Body of pancreas (tissue), 4 donors: ENCODE results near the gene ZMAT2. TPM values are rescaled to one million over a fixed set of nuclear protein-coding genes. Genes with fewer than 3 reads are reported as not detected.

Experiments used
- ATAC-seq: fragments of 150-250 bp; one replicate; pipeline ENCODE4 v1.9.1; 2016
- DNase-seq, 4 donors: peaks; one replicate each; pipeline ENCODE4 v3.0.0-alpha.2; 2019
- H3K27ac ChIP-seq, 4 donors: fragments of 200-600 bp; sonication (generic); 1 replicate in 3 of 4; 2 replicates in 1 of 4; pipeline versions ENCODE4 v1.5.1 to v1.6.1; 2016 to 2019; ENCODE audit warnings: mild to moderate bottlenecking in 1 of 4, mixed read lengths in 1 of 4, moderate library complexity in 1 of 4
- H3K27me3 ChIP-seq, 2 donors: fragments of 200-600 bp; sonication (generic); one replicate each; pipeline ENCODE4 v1.6.0; 2016; ENCODE audit warnings: mild to moderate bottlenecking in 1 of 2
- H3K36me3 ChIP-seq, 2 donors: fragments of 200-600 bp; sonication (generic); replicated peaks in 1 of 2; 2 replicates each; pipeline ENCODE4 v1.5.1; 2016; ENCODE audit warnings: low read depth in 2 of 2; ENCODE audit not compliant: insufficient read depth in 1 of 2
- H3K4me1 ChIP-seq: fragments of 200-600 bp; sonication (generic); one replicate; pipeline ENCODE4 v1.6.0; 2016
- H3K4me3 ChIP-seq, 2 donors: fragments of 200-600 bp; sonication (generic); 1 replicate in 1 of 2; 2 replicates in 1 of 2; pipeline ENCODE4 v1.5.1; 2016 to 2019
- H3K9me3 ChIP-seq, 3 donors: fragments of 200-600 bp; sonication (generic); 1 replicate in 2 of 3; 2 replicates in 1 of 3; pipeline ENCODE4 v1.5.1; 2016
- CTCF ChIP-seq, 7 experiments: fragments of 450-650 bp in 4 of 7; fragments of 200-600 bp in 3 of 7; sonication (generic) in 3 of 7; IDR thresholded peaks; one replicate each; pipeline ENCODE4 v1.5.1; 2016 to 2019; ENCODE audit warnings: antibody characterized with exemption in 7 of 7
- POLR2A ChIP-seq, 3 donors: fragments of 450-650 bp; IDR thresholded peaks; one replicate each; pipeline ENCODE4 v1.6.1; 2016; ENCODE audit warnings: antibody characterized with exemption in 3 of 3, mild to moderate bottlenecking in 2 of 3
- WGBS, 2 donors: methylation state at CpG; one replicate each; pipeline ENCODE4 v1.1.5; 2017; 5-methylcytosine and 5-hydroxymethylcytosine counted together
- intact Hi-C: fragments of 100-400 bp; cut with DNase I; formaldehyde crosslinking; loops from one replicate; pipeline ENCODE4 v1.15.1; 2023
- total RNA-seq, 2 donors: library from RNA; depleted of rRNA; stranded (reverse); fragments of >200 nt; gene quantifications; one replicate each; pipeline ENCODE4 v1.1.0, GENCODE V29; 2016

ZMAT2 gene
- total RNA-seq, 2 donors from 2014 or later: 16.1 to 27.0 TPM

GRCh38 chr5:140690376-140690932 lies 9.8 kb upstream of the ZMAT2 start:
- ATAC-seq (no peak), DNase-seq (no peak)
- peak overlapping the region in 3 of 4 donors; percentile 43 to 91 (median 86) for H3K27ac ChIP-seq
- no peak for TF ChIP-seq POLR2A (IDR thresholded peaks at IDR 0.05)
- no peak for TF ChIP-seq CTCF (IDR thresholded peaks at IDR 0.05)
- intact Hi-C loops: no loop called here
- 44 to 68% methylated on average over 4 to 8 of the region's 8 CpGs for WGBS, 2 donors
- H3K4me3 ChIP-seq: peak overlapping the region; percentile 49 to 60
- H3K36me3 ChIP-seq: peaks cover 0 to 10% of the 10 kb centered on the region in 2 donors
- peaks cover 26% of the 10 kb centered on the region for H3K4me1 ChIP-seq
- H3K9me3 ChIP-seq: no peaks in the 10 kb centered on the region
- H3K27me3 ChIP-seq: no peaks in the 10 kb centered on the region

- Histone ChIP-seq H3K4me1 (peaks cover 26% of the 10 kb centered on the region), H3K27me3 (no peaks in the 10 kb centered on the region), H3K9me3 (no peaks in the 10 kb centered on the region), H3K36me3 (peaks cover 0 to 16% of the 10 kb centered on the region in 2 donors), H3K27ac (peak within 1 kb of the TSS; percentile 43 to 91 (median 68)), H3K4me3 (peak within 1 kb of the TSS; percentile 49 to 60)
- DNase-seq: peak; percentile 88 to 93 (median 90)
- peak; percentile 97 for ATAC-seq
- 0 to 1% methylated on average over 52 to 61 of the region's 61 CpGs for WGBS, 2 donors
- intact Hi-C loops: no loop called here
- peak; percentile 26 to 83 (median 79) for TF ChIP-seq POLR2A (IDR thresholded peaks at IDR 0.05)
- TF ChIP-seq CTCF (IDR thresholded peaks at IDR 0.05): peak in 1 of 7 experiments; percentile 17
Measured at GRCh38 chr5:140690941-140691924, 9.0 kb upstream of the ZMAT2 start, which contains the start of the genes HARS1 and HARS2. Gene HARS1 (minus strand): TSS chr5:140691370. CDS start chr5:140691304, 66 bp downstream. Gene HARS2 (plus strand): TSS chr5:140691455. CDS start chr5:140691649, 194 bp downstream.

- no peaks in the 10 kb centered on the region for H3K27me3 ChIP-seq
- H3K36me3 ChIP-seq: peaks cover 6 to 32% of the 10 kb centered on the region in 2 donors
- no peak for DNase-seq
- H3K27ac ChIP-seq: no peak overlapping the region
- H3K4me1 ChIP-seq: peaks cover 26% of the 10 kb centered on the region
- 73 to 84% methylated on average over 4 to 5 of the region's 5 CpGs for WGBS, 2 donors
- intact Hi-C loops: no loop called here
- TF ChIP-seq POLR2A (IDR thresholded peaks at IDR 0.05) (no peak), CTCF (IDR thresholded peaks at IDR 0.05) (no peak)
- no peak for ATAC-seq
- H3K9me3 ChIP-seq: no peaks in the 10 kb centered on the region
- H3K4me3 ChIP-seq: no peak overlapping the region
Measured at GRCh38 chr5:140694276-140694675, 6.0 kb upstream of the ZMAT2 start.

GRCh38 chr5:140696891-140697492 lies 3.3 kb upstream of the ZMAT2 start:
- Histone ChIP-seq H3K27ac (no peak overlapping the region), H3K4me3 (no peak overlapping the region), H3K36me3 (peaks cover 6 to 32% of the 10 kb centered on the region in 2 donors), H3K27me3 (no peaks in the 10 kb centered on the region), H3K9me3 (no peaks in the 10 kb centered on the region), H3K4me1 (peaks cover 33% of the 10 kb centered on the region)
- TF ChIP-seq CTCF (IDR thresholded peaks at IDR 0.05): no peak
- TF ChIP-seq POLR2A (IDR thresholded peaks at IDR 0.05): no peak
- ATAC-seq (no peak), DNase-seq (no peak)
- intact Hi-C loops: no loop called here
- 84 to 92% methylated on average over 2 to 4 of the region's 4 CpGs for WGBS, 2 donors
